ENCODE data around the gene COL20A1.

GRCh38 chr20:63247671-63248228, 45.2 kb upstream of the COL20A1 start:
- TF ChIP-seq CTCF (IDR thresholded peaks at IDR 0.05) = no peak
- TF ChIP-seq POLR2A (IDR thresholded peaks at IDR 0.05) = no peak
- TF ChIP-seq EP300 (IDR thresholded peaks at IDR 0.05) = no peak

Data from sigmoid colon (tissue), 4 donors.